ENCODE results near the gene IGSF9B.
A peak's percentile ranks its signal among the peaks of the same experiment; 100 is the strongest.

IGSF9B gene

DNA sequence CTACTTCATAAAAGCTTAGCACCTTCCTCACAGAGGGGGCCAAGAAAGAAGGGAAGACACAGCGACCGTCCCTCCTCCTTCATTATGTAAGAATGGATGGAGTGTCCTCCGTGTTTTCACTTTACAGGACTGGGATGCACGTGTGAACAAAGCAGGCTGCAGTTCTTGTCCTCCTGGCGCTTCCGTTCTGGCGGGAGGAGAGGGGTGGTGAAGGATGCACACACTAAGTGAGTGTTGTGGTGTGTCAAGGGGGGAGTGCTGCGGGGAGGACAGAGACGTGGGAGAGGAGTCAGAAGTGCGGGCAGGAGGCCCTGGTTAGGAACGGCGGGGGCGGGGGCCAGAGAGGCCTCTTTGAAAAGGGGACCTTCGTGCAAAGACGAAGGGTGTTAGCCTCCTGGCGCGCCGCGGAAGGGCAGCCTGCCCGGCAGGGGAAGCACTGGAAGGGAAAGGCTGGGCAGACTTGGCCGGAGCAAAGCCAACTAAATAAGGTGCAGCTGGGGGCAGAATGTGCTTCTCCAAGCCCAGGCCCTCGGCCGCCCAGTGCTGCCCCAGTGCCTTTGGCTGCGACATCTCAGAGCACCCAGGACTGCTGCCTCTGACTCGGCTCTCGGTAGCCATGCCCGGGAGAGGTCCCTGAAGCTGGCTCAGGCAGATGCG lies 27.0 kb upstream of the IGSF9B start:
- DNase-seq (ENCODE audit: low spot score): no peak

GRCh38 chr11:133982876-133983275 lies 26.1 kb upstream of the IGSF9B start:
- DNase-seq (ENCODE audit: low spot score): no peak

- DNase-seq (ENCODE audit: low spot score): no peak
Observed at GRCh38 chr11:133982151-133982550, 25.4 kb upstream of the IGSF9B start.

DNA sequence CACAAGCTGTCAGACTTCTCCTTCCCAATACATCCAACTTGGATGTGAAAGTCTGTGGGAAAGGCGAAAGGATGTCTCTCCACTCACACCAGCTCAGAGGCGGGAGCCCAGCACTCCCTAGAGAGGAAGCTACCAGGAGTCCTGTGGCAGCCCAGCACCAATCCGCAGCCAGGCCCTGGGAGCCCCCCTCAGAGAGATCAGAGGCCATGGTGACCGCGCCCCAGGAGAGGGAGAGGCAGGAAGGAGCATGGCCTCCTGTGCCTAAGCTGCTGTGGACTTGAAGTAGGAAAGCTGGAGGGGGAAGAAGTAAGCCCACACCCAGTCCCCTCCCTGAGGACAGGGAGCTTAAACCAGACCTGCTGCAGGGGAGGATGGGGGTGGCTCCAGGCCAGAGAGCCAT lies 24.4 kb upstream of the IGSF9B start:
- no peak for DNase-seq (ENCODE audit: low spot score)

DNA sequence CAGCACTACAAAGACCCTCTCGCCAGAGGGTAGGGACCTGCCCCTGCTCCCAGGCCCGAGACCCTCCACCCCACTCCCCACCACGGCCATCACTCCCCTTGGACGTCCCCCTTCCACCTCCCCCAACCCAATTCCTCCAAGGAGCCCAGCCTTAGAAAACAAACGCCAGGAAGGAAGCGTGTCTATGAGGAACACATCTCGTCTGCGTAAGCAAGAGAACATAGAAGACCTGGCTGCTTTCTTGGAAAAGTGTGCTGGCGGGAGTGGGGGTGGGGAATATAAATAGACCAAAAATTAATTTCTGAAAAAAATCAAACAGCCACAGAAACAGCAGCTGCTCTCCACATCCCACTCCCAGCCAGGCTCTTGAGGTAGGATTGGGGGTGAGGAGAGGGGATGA lies 23.9 kb upstream of the IGSF9B start:
- no peak for DNase-seq (ENCODE audit: low spot score)

- peak; percentile 81 for DNase-seq (ENCODE audit: low spot score)
Observed at GRCh38 chr11:133978794-133979193, 22.0 kb upstream of the IGSF9B start.

- no peak for DNase-seq (ENCODE audit: low spot score)
Observed at GRCh38 chr11:133977067-133977677, 20.4 kb upstream of the IGSF9B start.

DNA sequence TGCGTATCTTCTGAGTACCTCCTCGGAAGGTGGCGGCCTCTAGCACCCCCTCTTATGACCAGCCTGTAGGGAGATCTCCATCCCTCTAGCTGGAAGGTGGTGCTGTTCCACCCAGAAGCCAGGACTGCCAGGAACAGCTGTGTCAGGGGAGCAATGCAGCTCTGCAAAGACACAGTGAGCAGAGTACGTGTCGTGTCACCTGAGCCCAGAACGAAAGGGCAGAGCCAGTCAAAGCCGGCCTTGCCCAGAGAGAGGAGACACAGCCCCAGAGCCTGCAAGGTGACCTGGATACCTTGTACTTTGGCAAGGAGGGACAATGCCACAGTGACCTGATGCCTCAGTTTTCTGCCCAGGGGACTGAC lies 18.7 kb upstream of the IGSF9B start:
- DNase-seq (ENCODE audit: low spot score): no peak

DNA sequence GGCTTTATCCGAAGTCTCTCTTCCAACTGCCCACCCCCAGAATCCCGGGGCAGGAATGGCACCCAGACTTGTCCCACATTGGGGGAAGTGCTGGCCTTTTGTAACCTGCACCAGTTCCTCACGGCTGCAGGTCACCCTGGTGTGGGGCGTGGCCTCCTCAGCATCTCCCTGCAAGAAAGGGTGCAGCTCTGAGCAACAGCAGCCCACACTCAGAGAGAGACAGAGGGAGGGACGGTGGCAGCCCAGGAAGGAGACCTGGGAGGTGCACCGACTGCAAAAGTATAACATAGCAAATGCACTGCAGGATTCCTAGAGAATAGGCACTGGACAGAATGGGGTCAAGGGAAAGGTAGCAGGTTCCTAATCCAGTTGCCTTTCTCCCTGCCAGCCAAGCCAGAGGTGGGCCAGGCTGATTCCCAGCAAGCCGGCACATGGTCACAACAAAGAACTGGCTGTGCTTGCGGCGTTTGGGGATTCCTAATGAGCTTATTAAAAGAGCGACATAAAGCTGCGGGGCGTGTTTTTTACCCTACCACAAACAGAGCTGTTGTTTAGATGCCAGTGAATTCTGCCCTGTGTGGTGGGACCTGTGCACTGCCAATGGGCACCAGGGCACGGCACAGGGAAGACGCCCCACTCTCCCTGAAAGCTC lies 18.2 kb upstream of the IGSF9B start:
- no peak for DNase-seq (ENCODE audit: low spot score)

DNA sequence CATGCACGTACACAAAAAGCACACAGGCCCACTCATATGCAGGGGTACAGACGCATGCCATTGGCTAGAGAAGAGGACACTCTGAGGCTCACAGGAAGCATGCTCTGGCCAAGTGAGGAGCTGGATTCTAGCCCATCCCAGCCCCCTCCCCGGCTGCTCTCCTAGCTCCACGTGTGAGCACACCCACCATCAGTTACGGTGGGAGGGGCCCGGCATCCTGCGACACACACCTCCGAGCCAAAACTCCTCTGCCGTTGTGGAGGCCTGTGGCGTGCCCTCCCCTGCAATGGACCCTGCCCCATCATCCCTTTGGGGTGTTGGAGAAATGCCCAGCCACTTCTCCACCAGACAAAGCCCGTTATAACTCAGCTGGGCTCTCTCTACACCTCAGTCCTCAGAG lies 15.1 kb upstream of the IGSF9B start:
- no peak for DNase-seq (ENCODE audit: low spot score)

DNA sequence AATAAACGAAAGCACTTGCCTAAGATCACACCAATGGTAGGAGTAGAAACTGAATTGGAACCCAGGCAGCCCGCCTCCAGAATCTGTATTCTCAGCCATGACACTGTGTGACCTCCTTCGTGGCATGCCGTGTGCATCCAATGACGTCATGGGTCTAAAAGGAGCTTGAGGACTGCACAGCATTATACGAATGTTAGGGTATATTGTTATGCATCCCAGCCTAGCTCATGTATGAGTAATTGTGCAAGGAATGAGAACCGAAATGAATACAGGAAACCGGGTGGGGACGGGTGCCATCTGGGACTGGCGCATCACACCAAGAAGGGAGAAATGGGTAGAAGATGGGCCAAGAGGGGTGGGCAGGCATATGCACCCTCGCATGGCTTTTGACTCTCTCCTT lies 12.3 kb upstream of the IGSF9B start:
- DNase-seq (ENCODE audit: low spot score): no peak

- no peak for DNase-seq (ENCODE audit: low spot score)
Observed at GRCh38 chr11:133968300-133968699, 11.5 kb upstream of the IGSF9B start.

GRCh38 chr11:133967599-133968238 lies 11.0 kb upstream of the IGSF9B start:
- no peak for DNase-seq (ENCODE audit: low spot score)

DNA sequence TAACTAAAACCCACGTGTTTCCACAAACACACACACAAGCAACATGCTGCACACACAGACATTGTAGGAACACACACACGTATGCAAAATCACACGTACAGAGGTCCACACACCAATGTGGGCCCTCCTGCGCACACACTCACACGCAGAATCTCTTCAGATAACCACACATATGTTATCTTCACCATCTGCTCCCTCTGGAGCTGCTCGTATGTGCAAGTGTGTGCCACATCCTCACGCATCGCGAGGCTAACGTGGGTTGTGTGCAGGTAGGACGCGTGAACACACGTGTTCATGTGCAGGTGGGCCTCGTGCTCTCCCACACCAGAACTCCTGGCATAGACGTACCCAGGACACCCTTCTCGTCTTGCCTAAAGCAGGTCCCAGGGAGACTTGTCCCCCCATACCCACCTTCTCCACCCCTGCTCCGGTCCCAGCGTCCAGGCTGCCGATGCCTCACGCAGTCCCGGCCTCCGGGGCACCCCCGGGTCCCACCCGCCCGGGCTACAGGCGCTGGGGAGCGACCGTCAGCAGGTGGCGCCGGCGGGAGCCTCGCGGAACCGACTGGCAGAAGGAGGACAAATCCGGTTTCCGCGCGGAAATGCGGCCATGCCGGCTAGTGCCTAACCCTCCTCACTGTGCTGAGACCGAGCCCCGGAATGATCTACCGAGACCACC lies 10.3 kb upstream of the IGSF9B start:
- DNase-seq (ENCODE audit: low spot score): peak; percentile 50

DNA sequence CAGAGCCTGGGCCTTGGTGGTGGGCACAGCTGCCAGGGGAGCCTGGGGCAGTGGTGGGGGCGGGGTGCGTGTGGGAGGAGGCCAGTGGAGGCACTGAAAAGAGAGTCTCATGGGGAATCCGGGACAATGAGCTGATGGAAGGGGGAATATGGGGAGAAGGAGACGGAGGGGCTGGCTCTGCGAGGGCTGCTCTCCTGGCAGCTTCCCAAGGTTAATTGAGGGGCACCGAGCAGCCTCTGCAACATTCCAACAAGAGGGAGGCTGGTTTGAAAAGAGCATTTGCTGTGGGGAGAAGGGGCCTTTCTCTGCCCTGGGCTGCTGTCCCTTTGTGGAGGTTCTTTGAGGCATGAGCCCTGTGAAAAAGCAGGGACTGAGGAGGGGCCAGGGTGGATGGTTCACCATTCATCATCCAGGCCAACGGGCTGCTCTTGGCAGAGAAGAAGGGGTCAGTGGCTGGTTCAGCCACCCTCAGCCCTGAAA lies 9.4 kb upstream of the IGSF9B start:
- no peak for DNase-seq (ENCODE audit: low spot score)

DNA sequence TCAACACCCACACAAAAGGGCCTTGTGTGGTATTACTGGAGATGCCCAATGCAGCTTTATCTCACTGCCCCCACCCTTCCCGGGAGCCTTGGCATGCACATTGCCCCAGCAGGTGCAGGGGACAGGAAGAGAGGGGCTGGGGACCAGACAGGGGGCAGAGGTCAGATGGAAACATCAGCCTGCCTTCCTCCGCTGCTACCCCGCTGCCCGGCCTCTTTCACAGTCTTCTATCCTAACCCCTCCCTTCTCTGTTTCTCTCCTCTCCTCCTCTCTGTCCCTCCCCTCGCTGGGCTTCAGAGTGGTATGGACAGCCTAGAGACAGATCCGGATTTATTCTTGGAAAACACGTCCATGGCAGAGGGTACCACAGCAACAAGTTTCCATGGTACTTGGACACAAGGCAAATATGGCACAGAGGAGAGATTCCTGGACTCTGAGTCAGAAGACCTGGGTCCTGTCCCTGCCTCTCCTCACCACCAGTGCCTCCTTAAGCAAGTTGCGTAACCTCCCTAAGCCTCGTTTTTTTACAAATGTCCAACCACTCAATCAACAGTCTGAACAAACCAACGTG lies 8.3 kb upstream of the IGSF9B start:
- DNase-seq (ENCODE audit: low spot score): peak; percentile 73

- DNase-seq (ENCODE audit: low spot score): no peak
Observed at GRCh38 chr11:133964356-133964755, 7.6 kb upstream of the IGSF9B start.

- DNase-seq (ENCODE audit: low spot score): no peak
Observed at GRCh38 chr11:133961890-133962289, 5.1 kb upstream of the IGSF9B start.

- no peak for DNase-seq (ENCODE audit: low spot score)
Observed at GRCh38 chr11:133957900-133958299, 1.1 kb upstream of the IGSF9B start.

- DNase-seq (ENCODE audit: low spot score): no peak
Observed at GRCh38 chr11:133955945-133956421, 785 bp downstream of the IGSF9B start.

DNA sequence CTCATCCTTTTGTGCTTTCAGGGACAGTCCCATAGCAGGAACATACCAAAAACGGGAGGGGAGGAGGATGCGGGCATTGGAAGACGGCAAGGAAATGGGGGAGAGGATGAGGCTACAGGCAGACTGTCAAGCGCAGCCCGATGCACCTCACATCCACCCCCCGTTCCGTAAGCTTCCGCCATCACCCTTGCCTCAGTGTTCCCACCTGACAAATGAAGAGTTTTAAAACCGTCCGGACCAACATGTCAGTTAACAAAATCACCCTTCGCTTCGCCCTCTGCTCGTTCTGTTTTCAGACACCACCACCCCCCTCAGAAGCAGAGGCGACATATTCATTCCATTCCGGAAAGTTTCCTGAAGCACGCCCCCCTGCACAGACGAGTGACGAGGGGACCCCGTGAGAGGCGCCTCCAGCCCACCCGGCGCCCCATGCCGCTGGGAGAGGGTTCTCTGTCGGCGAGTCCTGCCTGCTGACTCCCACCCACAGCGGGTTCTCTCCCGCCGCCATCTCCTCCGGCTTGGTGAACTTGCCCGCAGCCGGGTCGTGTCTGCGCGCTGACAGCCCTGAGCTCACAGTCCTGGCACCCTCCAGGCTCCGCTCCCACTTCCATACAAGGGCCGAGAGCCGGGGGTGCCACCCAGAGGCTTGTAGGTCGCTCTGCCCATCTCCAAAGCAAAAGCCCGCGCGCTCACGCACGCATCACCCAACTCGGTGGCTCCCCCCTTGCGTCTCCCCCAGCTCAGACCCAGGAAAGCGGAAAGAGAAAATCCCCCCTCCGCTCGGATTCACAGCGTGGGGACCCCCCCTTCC lies 1.5 kb downstream of the IGSF9B start:
- no peak for DNase-seq (ENCODE audit: low spot score)
